GM18858 (cell line): ENCODE data around the gene FAM217A.

ENCODE experiments used
- ATAC-seq: cut with Tn5 transposase; IDR thresholded peaks from one replicate; pipeline ENCODE4 v1.9.1; 2021; ENCODE audit not compliant: unreplicated experiment

The FAM217A gene

GRCh38 chr6:4088704-4089103, 9.8 kb upstream of the FAM217A start:
- ATAC-seq = no peak

- no peak for ATAC-seq
Observed at GRCh38 chr6:4085332-4085700, 6.4 kb upstream of the FAM217A start.

- no peak for ATAC-seq
Observed at GRCh38 chr6:4084444-4085331, 5.8 kb upstream of the FAM217A start.

GRCh38 chr6:4074478-4075235, 4.3 kb downstream of the FAM217A start:
- ATAC-seq = no peak

GRCh38 chr6:4071330-4071729, 7.6 kb downstream of the FAM217A start:
- no peak for ATAC-seq

DNA sequence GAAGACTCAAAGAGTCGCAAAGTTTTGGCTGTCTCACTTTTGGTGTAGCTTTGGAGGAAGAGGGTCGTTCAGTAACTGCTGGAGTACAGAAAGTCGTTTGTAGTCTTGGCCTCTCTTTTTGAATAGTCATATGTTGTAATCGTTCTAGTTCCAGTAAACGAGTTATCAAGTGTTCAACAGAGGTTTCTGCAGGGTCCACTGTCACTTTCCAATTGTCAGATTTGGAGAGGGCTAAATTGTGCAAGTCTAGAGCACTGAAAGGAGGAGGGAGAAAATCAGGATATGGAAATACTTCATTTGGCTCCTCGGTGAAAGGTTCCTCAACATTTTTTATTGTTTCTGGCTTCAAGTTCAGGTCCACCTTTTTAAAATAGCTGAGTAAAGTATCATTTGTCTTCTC, 9.7 kb downstream of the FAM217A start:
- ATAC-seq = no peak

GRCh38 chr6:4067673-4068072, 11.3 kb downstream of the FAM217A start:
- no peak for ATAC-seq

DNA sequence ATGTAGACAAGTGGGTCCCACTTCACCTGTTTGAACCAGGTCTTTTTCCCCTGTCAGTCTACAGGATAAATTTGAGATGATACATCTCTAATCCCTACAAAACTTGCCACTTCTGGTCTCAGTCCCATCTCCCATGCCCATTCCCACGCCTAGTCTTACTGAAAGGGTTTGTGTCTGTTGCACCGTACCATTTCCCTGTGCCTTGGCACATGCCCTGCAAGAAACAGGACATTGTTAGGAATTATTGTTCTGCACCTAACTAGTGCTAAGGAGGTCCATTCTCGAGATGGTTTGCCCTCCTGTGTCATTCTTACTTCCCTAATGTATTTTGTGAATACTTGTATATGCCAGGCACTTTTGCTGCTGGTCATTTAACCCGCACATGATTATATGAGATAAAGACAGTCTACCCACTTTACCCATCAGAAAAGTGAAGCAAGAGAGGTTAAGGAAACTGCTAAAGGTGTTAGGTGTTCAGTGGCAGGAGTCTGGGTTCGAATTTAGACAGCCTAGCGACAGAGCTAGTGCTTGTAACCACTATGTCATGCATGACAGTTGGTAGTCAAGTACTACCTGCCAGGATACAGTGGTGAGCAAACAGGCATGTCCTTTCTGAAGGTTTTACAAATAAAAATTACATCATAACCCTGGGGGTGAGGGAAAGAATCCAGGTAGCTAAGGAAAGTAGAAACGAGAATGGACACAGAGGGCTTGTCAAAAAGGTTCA, 12.7 kb downstream of the FAM217A start:
- ATAC-seq = no peak

DNA sequence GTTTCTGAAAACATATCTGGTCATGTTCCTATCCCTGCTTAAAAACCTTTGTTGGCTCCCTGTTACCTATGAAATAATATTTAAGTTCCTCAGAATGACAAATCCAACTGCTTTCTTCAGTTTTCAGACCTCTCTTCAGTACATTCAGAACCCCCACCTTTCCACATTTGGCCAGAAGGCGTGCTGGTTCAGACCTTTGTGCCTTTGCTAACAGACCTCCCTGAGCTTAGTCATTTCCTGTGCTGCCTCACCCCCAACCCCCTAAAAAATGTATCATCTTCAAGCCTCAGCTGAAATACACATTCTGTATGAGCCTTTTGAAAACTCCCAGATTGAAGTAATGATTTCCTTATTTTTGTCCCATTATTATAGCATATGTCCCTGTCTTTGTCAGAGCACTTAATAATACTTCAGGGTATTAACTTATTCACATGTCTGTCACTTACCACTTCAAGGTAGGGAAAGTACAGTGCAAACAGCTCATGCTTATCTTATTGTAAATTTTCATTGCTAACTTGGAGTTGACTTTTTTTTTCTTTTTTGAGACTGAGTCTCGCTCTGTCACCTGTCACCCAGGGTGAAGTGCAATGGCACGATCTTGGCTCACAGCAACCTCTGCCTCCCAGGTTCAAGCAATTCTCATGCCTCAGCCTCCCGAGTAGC, 19.7 kb downstream of the FAM217A start:
- no peak for ATAC-seq

GRCh38 chr6:4057036-4057435, 21.9 kb downstream of the FAM217A start:
- ATAC-seq = no peak

GRCh38 chr6:4055420-4056041, 23.4 kb downstream of the FAM217A start:
- no peak for ATAC-seq

GRCh38 chr6:4049246-4049645, 29.7 kb downstream of the FAM217A start:
- no peak for ATAC-seq

DNA sequence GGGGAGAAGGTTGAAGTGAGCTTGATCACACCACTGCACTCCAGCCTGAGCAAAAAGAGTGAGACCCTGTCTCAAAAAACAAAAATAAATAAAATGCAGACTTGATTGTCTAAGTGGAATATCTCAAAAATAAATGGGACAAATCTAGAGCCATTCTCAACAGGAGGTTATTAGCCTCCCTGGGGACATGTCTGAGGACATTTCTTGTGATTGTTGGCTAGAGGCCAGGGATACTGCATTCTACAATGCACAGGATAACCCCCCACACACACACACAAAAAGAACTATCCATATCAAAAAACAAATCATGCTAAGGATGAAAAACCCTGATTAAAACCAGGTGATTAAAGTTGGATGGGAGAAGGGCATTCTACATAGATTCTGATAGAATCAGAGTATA, 37.5 kb downstream of the FAM217A start:
- no peak for ATAC-seq

DNA sequence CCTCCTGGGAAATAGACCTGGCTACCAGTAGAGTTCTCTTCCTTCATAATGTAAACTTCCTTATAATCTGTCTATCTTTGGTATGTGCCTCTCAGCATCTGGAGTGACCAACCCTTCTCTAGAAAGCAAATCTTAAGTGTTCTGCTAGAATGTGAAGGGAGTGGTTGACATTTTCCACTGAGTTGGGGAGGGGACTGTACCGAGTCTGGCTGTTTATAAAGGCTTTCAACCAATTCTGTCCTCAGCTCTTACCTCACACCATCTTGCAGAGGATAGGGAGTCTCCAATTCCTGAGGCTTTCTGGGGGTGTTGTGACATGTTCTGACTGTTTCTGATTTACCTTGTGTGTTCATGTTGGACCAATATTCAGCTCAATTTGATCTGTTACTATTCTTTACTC, 39.6 kb downstream of the FAM217A start:
- ATAC-seq = no peak

- no peak for ATAC-seq
Observed at GRCh38 chr6:4036581-4036980, 42.4 kb downstream of the FAM217A start.

- ATAC-seq = no peak
Observed at GRCh38 chr6:4032475-4032874, 46.5 kb downstream of the FAM217A start.

- no peak for ATAC-seq
Observed at GRCh38 chr6:4031442-4031841, 47.5 kb downstream of the FAM217A start.

DNA sequence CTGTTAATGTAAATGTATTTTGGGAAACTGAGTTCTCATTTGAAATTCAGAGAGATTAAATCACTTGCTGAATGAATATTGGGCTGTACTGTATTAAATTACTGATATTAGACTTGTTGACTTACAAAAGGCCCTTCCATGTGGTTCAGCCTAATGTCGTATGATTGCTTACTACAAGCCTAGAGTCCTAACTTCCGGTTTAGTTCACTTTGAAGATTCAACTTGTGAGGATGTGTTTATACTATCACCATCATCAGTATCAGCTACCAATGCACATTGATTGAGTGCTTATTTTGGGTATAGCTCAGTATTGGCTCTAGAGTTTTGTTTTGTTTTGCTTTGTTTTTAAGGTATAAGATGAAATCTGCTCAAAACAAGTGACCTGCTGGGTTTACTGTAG, 48.3 kb downstream of the FAM217A start:
- no peak for ATAC-seq

GRCh38 chr6:4029687-4030086, 49.2 kb downstream of the FAM217A start:
- no peak for ATAC-seq

DNA sequence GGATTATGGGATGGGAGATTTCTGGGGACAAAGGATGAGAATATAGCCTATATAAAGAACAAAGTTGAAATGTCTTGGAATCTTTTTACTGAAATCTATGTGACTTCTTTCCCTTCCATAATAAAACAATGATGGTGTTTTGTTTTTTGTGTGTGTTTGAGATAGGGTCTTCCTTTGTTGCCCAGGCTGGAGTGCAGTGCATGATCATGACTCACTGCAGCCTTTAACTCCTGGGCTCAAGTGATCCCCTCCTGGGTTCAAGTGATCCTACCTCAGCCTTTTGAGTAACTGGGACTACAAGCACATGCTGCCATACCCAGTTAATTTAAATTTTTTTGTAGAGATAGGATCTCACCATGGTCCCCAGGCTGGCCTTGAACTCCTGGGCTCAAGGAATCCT, 50.9 kb downstream of the FAM217A start:
- no peak for ATAC-seq

- ATAC-seq = no peak
Observed at GRCh38 chr6:4025681-4026080, 53.3 kb downstream of the FAM217A start.
